HPDE6-E6E7 (cell line): ENCODE measurements around the gene ARMCX1.
"Not testable (repeated sequence)": the region's sequence is repeated elsewhere in the genome, so short reads cannot be mapped to it uniquely, and the experiment has no call there.

Experiments used
- DNase-seq: peaks from one replicate; pipeline ENCODE4 v3.0.0; 2011; ENCODE audit warnings: missing footprints; ENCODE audit errors: extremely low spot score

The ARMCX1 gene

DNA sequence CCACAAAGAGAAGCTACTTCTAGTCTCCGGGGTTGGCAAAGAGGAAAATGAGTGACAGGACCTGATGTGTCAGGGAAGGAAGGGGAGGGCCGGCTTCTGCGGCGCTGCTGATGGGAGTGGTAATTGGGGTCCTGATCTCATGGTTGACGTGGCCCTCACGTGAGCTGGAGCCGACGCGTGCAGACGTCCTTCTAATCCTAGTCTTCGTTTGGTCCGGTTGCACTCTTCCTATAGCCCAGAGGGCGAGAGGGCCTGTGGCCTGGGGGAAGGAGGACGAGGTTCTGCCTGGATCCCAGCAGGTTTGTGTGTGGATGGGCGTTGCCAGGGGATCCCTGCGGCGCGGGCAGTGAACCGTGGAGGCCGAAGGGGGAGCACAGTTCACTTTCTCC lies at the start of gene ARMCX1:
Gene ARMCX1, plus strand, starts transcription at position 186 of the 389 bp plus-strand sequence. CDS start 2,384 bp downstream, outside the sequence.
- peak; percentile 39 for DNase-seq

DNA sequence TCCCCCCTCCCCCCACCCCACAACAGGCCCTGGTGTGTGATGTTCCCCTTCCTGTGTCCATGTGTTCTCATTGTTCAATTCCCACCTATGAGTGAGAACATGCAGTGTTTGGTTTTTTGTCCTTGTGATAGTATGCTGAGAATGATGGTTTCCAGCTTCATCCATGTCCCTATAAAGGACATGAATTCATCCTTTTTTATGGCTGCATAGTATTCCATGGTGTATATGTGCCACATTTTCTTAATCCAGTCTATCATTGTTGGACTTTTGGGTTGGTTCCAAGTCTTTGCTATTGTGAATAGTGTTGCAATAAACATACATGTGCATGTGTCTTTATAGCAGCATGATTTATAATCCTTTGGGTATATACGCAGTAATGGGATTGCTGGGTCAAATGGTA lies 47.4 kb upstream of the ARMCX1 start:
- DNase-seq: not testable (repeated sequence)

DNA sequence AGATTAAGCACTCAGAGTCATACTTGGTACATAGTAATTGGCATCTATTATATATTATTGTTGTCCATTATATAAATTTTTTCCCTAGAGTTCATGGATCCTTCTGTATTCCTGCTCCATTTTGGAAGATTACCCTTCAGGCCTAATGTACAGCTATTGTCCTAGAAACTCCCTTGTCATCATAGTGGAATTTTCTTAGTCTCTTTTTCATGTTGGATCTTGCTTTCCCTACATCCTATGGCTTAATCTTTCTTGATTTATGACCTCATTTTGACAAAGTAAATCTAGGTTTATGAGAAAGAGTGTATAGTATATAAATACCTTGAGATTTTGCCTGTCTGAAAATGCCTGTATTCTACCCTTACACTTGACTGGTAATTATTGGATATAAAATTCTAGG lies 43.0 kb upstream of the ARMCX1 start:
- no peak for DNase-seq

DNA sequence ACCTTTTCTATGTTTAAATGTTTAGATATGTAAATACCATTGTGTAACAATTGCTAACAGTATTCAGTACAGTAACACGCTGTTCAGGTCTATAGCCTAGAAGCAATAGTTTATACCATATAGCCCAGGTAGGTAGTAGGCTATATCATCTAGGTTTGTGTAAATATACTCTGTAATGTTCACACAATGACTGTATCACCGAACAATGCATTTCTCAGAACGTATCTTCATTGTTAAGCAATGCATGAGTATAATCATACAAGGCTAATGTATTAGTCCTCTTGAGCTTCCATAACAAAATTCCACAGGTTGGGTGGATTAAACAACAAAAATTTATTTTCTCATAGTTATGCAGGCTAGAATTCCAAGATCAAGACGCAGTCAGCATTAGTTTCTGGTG lies 42.4 kb upstream of the ARMCX1 start:
- DNase-seq: no peak

DNA sequence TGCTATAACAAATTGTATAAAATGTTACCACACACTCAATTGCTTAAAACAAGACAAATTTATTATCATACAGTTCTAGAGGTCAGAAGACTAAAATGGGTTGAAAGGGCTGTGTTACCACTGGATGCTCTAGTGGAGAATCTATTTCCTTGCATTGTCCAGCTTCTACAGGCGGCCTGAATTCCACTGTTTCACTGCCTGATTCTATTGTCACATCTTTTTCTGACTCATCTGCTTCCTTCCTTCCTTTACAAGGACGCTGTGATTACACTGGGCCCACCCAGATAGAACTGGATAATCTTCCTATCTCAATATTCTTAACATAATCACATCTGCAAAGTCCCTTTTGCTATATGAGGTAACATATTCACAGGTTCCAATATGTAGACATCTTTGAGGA lies 19.4 kb upstream of the ARMCX1 start:
- no peak for DNase-seq

DNA sequence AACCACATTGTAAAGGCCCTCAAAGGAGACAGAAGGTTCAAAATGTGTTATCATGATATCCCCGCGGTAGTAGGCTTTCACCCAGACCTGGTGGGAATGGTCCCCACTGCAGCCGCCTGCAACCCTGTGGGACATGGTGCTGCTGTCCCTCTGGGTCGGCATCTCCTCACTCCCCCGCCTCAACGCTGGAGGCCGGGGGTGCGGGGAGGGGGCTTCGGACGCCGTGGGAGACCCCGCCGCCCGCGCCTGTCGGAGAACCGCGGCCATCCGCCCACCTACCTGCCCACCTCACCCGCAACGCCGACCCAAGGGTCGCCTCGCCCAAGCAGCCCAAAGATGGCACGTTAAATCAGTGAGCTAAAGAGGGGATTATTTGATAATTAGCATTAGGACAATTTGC lies 11.2 kb upstream of the ARMCX1 start:
- no peak for DNase-seq

DNA sequence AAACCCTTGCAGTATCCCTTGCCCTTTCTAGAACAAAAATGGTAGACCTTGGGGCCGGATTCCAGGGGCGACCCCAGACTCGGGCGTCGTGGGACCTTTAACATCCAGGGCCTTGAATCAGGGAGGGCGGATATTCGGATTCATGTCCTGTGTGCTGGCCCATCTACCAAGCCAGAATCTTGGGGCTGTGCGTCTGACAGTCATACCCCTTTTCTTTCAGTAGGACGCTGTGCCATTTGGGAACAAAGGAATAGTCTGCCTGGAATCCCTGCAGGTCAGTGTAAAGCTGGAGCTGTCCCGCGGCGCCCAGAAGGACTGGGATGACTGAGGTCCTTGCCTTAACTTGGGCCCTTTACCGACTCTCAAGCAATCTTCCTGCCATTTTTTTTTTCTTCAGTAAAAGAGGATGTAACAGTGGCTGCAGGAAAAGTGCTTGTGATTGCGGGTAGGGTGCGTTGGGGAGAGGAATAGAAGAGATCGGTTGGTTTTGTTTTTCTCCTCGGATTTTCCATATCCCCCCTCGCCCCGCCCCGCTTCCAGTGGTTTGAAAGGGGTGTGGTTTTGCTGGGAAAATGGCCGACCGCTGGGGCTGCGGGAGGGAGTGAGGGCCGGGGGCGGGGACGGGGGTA lies 518 bp downstream of the ARMCX1 start:
- DNase-seq: peak; percentile 19

DNA sequence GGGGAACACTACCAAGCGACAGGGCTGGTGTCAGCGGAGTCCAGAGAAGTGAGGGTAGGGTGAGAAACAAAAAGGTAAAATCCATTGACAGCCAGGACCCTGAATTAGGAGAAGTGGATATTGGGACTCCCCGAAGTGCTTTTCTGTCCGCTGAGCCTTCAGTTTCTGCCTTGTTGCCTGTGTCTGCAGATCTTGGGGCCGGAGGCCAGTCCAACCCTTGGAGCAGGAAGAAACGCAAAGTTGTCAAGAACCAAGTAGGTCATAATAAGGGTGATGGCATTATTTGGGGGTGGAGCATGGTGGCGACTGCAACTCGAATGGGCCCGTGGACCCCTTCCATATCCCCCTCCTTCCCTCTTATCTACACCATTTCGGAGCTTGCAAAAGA lies 1.0 kb downstream of the ARMCX1 start:
- no peak for DNase-seq

DNA sequence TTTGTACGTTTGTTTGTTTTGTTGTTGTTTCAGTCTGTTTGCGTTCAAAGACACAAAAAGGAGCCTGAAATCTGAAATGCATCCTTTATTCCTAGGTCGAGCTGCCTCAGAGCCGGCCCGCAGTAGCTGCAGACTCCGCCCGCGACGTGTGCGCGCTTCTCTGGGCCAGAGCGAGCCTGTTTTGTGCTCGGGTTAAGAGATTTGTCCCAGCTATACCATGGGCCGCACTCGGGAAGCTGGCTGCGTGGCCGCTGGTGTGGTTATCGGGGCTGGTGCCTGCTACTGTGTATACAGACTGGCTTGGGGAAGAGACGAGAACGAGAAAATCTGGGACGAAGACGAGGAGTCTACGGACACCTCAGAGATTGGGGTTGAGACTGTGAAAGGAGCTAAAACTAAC lies 2.4 kb downstream of the ARMCX1 start:
- no peak for DNase-seq

DNA sequence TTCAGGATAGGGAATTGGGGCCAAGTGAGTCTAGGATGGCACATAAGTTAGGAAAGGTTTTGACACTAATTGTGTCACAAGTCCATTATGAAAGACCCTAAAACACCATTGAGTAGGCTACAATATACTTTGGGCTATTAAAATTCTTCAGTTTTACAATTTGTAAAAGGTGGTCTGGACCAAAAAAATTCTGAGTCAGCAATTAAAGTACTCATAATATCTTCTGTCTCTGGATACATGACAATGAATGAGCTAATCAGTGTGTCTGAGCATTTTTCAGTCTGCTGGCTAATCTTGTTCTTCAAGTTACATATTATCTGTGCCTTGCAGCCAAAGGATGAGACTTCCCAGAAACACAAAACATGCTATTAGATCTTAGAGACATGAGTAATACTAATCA lies 14.3 kb downstream of the ARMCX1 start:
- DNase-seq: no peak

DNA sequence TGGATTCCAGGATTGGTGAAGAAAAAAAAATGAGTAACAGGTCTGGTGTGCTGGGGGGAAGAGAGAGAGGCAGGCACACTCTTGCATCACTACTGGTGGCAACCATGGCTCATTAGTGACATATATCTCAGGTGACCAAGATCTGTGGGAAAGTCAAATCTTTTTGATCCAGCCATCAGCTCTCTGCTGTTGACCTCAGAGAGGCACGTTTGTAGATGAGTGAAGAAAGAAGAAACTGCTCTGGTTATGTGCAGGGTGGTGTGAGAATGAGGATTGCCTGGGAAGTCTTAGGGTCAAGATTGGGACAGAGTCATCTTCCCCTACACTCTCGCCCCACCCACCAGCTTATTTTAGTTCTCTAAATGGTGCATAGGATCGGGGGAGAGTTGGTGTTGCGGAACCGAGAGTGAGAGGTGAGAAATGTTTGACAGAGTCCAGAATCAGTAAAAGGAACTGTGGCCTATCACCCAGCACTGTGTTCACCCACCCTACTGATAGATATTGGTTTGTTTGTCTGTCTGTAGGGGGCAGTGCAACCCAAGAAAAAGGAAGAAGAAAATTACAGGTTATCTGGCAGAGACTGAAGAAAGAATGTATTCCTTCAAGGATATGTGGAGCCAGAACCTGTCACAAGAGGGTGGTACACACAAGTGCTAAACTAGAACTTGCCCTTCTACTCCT lies 45.5 kb downstream of the ARMCX1 start:
- DNase-seq: peak; percentile 38

DNA sequence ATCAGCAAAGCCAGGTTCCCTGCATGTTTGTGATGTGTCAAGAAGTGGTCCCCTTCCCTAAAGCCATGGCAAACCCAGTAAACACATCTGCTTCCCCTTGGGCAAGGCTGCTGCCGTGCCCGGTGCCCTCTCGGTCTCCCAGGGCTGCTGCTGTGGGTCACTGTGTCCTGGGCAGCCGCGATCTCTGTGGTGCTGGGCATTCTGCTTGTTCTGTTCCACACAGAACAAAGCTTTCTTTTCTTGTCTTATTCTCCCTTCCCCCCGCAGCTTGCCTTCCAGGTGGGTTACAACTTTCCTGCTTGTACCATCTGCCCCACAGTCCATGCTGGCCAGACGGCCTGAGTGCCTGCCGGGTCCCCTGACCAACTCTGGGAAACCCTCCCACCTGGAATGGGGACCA lies 49.2 kb downstream of the ARMCX1 start:
- not testable (repeated sequence) for DNase-seq

DNA sequence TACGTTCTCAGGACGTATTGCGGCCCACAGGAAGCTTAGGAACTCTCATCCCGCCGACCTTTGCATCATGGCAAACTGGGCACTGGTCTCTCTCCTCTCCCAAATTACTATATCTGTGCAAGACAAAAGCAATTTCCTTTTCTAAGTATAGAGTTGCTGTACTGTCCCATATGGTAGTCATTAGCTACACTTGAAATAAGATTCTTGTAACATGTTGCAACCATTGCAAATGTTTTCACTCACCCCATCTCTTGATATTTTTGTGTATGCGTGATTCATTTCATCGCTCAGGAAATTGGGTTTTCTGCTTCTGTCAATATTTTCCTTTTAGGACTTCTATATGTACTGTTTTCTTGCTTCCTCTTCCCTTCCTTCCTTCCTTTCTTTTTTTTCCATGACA lies 51.7 kb downstream of the ARMCX1 start:
- DNase-seq: no peak
